SU-DHL-6 (cell line): ENCODE results near the gene TOMM40.

Experiments
- H2AFZ ChIP-seq: fragments of 200-600 bp; sonication (generic); 2 replicates; pipeline ENCODE4 v1.6.1; 2014; ENCODE audit warnings: low read depth, mild to moderate bottlenecking, moderate library complexity, mixed read lengths, antibody characterized with exemption, low read length; ENCODE audit not compliant: severe bottlenecking
- H3F3A ChIP-seq: fragments of 200-600 bp; shearing (Covaris generic); 2 replicates; pipeline ENCODE4 v1.6.0; 2016; ENCODE audit warnings: antibody characterized with exemption, mild to moderate bottlenecking; ENCODE audit not compliant: insufficient read depth
- H3K27ac ChIP-seq: fragments of 200-600 bp; sonication (generic); 2 replicates; pipeline ENCODE4 v1.5.1; 2016; ENCODE audit warnings: low read depth, mild to moderate bottlenecking, low read length, moderate library complexity, mixed read lengths
- H3K27me3 ChIP-seq: fragments of 200-600 bp; sonication (generic), shearing (Covaris generic); 2 replicates; pipeline ENCODE4 v1.6.0; 2014; ENCODE audit warnings: mild to moderate bottlenecking, low read length
- H3K36me3 ChIP-seq: fragments of 200-600 bp; sonication (generic); 2 replicates; pipeline ENCODE4 v1.6.1; 2014; ENCODE audit warnings: mild to moderate bottlenecking, low read length, mixed read lengths
- H3K4me2 ChIP-seq: fragments of 300-600, 200-600 bp; shearing (Covaris generic), sonication (generic); 2 replicates; pipeline ENCODE4 v1.6.0; 2014; ENCODE audit warnings: low read length, low read depth, mild to moderate bottlenecking; ENCODE audit not compliant: poor library complexity, severe bottlenecking
- H3K4me3 ChIP-seq: fragments of 200-600 bp; sonication (generic); 2 replicates; pipeline ENCODE4 v1.5.1; 2014; ENCODE audit warnings: antibody characterized with exemption, low read length, mild to moderate bottlenecking, mixed read lengths; ENCODE audit not compliant: insufficient read depth, poor library complexity, severe bottlenecking
- H3K79me2 ChIP-seq: fragments of 200-600 bp; sonication (generic); 2 replicates; pipeline ENCODE4 v1.6.1; 2014; ENCODE audit warnings: mild to moderate bottlenecking, low read length, moderate library complexity; ENCODE audit not compliant: insufficient read depth
- H3K9ac ChIP-seq: fragments of 200-600 bp; sonication (generic); 2 replicates; pipeline ENCODE4 v1.7.0; 2014; ENCODE audit warnings: mild to moderate bottlenecking, low read length
- H3K9me2 ChIP-seq: fragments of 200-600 bp; sonication (generic); replicated peaks from 2 replicates; pipeline ENCODE4 v1.6.1; 2014; ENCODE audit warnings: low read length; ENCODE audit not compliant: insufficient read depth
- H3K9me3 ChIP-seq: fragments of 200-600 bp; sonication (generic); 2 replicates; pipeline ENCODE4 v1.6.1; 2014; ENCODE audit warnings: low read length, mixed read lengths; ENCODE audit not compliant: insufficient read depth
- H4K20me1 ChIP-seq: fragments of 200-600 bp; sonication (generic); 2 replicates; pipeline ENCODE4 v1.6.1; 2014; ENCODE audit warnings: low read depth, mild to moderate bottlenecking, antibody characterized with exemption, low read length, moderate library complexity, mixed read lengths
- CTCF ChIP-seq: fragments of 200-600 bp; sonication (generic); IDR thresholded peaks from one replicate; pipeline ENCODE4 v1.5.1; 2017; ENCODE audit warnings: antibody characterized with exemption, mild to moderate bottlenecking, low read length, moderate library complexity; ENCODE audit not compliant: insufficient read depth, poor library complexity, severe bottlenecking
- EZH2phosphoT487 ChIP-seq: fragments of 200-600 bp; sonication (generic), shearing (Covaris generic); conservative IDR thresholded peaks from 2 replicates; pipeline ENCODE4 v1.6.1; 2018; ENCODE audit warnings: mild to moderate bottlenecking, antibody characterized with exemption, low read length, moderate library complexity, mixed read lengths

The TOMM40 gene

GRCh38 chr19:44889830-44890365 is 1.2 kb upstream of the TOMM40 start:
- H3K9ac ChIP-seq, result peak overlapping the region; percentile 42
- no peaks in the 10 kb centered on the region; the same call in 1 of the 2 replicates for H3K9me3 ChIP-seq
- H2AFZ ChIP-seq, result peak overlapping the region; percentile 86
- no peaks in the 10 kb centered on the region for H3K27me3 ChIP-seq
- TF ChIP-seq CTCF (no peak), EZH2phosphoT487 (no peak)
- no peaks in the 10 kb centered on the region for H3K36me3 ChIP-seq
- no peaks in the 10 kb centered on the region; the same call in 1 of the 2 replicates for H4K20me1 ChIP-seq
- peak overlapping the region; percentile 59 for H3K4me3 ChIP-seq
- H3K79me2 ChIP-seq, result peaks cover 24% of the 10 kb centered on the region
- H3K9me2 ChIP-seq, result no peaks in the 10 kb centered on the region
- peak overlapping the region; percentile 89 for H3K4me2 ChIP-seq
- peak overlapping the region; percentile 82 for H3K27ac ChIP-seq
- peaks cover 6% of the 10 kb centered on the region for H3F3A ChIP-seq

GRCh38 chr19:44890366-44891015 is 563 bp upstream of the TOMM40 start:
- peak overlapping the region; percentile 89 for H3K4me2 ChIP-seq
- no peaks in the 10 kb centered on the region; the same call in 1 of the 2 replicates for H4K20me1 ChIP-seq
- peak overlapping the region; percentile 86 for H2AFZ ChIP-seq
- no peaks in the 10 kb centered on the region for H3K9me2 ChIP-seq
- H3K27me3 ChIP-seq, result no peaks in the 10 kb centered on the region
- no peaks in the 10 kb centered on the region; the same call in 1 of the 2 replicates for H3K9me3 ChIP-seq
- H3K36me3 ChIP-seq, result no peaks in the 10 kb centered on the region
- H3F3A ChIP-seq, result peaks cover 6% of the 10 kb centered on the region
- peak overlapping the region; percentile 82 for H3K27ac ChIP-seq
- TF ChIP-seq CTCF (no peak), EZH2phosphoT487 (no peak)
- peaks cover 24% of the 10 kb centered on the region for H3K79me2 ChIP-seq
- peak overlapping the region; percentile 42 for H3K9ac ChIP-seq
- peak overlapping the region; percentile 59 for H3K4me3 ChIP-seq

GRCh38 chr19:44892932-44893331 is 1.9 kb downstream of the TOMM40 start:
- Histone ChIP-seq H3F3A (peaks cover 6% of the 10 kb centered on the region), H3K27ac (no peak overlapping the region), H2AFZ (no peak overlapping the region), H3K4me3 (no peak overlapping the region), H3K4me2 (no peak overlapping the region), H3K9me3 (no peaks in the 10 kb centered on the region; the same call in 1 of the 2 replicates), H4K20me1 (no peaks in the 10 kb centered on the region; the same call in 1 of the 2 replicates), H3K9me2 (no peaks in the 10 kb centered on the region), H3K9ac (no peak overlapping the region), H3K36me3 (no peaks in the 10 kb centered on the region), H3K27me3 (no peaks in the 10 kb centered on the region), H3K79me2 (peaks cover 24% of the 10 kb centered on the region)
- TF ChIP-seq CTCF, result no peak
- no peak for TF ChIP-seq EZH2phosphoT487
